AG09319 (cell line): ENCODE results near the gene DENND4C.
"Not testable (repeated sequence)": the region's sequence is repeated elsewhere in the genome, so short reads cannot be mapped to it uniquely, and the experiment has no call there.

ENCODE experiments used
- DNase-seq: peaks from one replicate; pipeline ENCODE4 v3.0.0-alpha.2; 2010; ENCODE audit warnings: low read depth; ENCODE audit errors: extremely low read depth
- CTCF ChIP-seq: IDR thresholded peaks from 2 replicates; pipeline ENCODE4 v1.5.1; 2011; ENCODE audit warnings: low read depth, mild to moderate bottlenecking, inconsistent platforms, low read length, moderate library complexity

Gene DENND4C

DNA sequence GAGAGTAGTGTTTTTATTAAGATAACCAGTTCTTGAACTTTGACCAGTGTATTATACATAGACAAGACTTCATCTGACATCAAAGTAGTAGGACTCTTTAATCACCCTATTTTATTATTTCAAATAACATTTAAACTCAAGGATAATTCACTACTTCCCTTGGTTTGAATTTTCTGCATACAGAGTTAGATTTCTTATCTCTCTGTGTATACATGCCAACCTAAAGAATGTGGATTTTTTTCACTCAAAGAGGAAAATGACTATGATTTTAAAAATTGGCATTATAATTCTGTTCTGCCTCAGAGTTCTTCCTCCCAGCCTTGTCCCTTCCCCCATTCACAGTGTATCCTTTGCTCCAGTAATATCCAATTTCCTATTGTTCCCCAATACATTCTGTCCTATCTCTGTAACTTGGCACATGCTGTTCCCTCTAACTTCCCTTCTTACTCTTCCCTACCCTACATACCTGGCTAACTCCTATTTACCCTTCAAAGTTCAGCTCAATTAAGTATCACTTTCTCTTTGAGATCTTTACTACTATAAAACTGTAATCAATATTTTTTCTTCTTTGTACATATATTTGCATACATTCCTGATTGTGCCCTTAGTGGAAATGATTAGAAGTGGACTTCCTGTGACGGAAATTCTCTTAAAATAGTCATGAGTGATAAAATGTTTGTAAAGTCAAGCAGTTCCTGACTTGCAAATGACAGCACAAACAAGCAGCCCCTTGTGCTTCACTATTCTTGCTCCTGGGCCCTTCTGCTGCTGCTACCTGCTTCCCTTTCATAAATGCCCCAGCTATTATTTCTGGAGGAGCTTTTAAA is 38.1 kb upstream of the DENND4C start:
- no peak for DNase-seq
- TF ChIP-seq CTCF: no peak

DNA sequence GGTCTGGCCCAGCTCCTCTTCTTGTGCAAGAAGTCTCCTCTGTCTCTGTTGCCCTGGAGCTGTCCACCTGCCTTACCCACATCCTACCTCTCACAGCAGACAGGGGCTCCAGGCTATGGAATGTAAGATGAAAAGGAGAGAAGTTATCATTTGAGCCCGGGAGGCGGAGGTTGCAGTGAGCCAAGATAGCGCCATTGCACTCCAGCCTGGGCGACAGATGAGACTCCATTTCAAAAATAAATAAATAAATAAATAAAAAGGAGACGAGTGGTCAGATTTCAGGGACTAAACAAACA is 37.5 kb upstream of the DENND4C start:
- no peak for TF ChIP-seq CTCF
- no peak for DNase-seq

DNA sequence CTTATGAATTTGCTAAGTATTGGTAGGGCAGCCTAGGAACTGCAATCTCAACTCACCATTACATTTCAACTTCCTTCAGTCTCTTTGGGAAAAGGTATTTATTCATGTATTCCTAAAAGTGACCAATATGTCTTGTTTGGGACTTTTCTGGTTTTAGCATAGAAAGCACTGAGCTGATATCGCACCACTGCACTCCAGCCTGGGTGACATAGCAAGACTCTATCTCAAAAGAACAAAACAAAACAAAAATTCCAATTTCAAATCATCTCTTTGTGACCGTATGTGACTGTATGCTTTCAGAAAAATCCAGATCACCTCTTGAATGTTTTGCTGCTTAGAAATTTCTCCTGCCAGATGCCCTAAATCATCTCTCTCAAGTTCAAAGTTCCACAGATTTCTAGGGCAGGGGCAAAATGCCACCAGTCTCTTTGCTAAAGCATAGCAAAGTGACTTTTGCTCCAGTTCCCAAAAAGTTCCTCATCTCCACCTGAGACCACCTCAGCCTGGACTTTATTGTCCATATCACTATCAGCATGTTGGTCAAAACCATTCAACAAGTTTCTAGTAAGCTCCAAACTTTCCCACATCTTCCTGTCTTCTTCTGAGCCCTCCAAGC is 37.0 kb upstream of the DENND4C start:
- not testable (repeated sequence) for DNase-seq

DNA sequence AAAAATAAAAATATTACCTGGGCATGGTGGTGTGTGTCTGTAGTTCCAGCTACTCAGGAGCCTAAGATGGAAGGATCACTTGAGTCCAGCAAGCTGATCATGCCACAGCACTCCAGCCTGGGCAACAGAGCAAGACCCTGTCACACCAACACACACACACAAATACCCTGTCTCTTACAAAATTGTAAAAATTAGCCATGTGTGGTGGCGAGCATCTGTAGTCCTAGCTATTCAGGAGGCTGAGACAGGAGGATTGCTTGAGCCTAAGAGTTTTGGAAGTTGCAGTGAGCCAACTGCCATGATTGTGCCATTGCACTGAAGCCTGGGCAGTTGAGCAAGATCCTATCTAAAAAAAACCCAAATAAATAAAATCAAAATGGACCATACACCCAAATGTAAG is 32.1 kb upstream of the DENND4C start:
- TF ChIP-seq CTCF: no peak
- no peak for DNase-seq

DNA sequence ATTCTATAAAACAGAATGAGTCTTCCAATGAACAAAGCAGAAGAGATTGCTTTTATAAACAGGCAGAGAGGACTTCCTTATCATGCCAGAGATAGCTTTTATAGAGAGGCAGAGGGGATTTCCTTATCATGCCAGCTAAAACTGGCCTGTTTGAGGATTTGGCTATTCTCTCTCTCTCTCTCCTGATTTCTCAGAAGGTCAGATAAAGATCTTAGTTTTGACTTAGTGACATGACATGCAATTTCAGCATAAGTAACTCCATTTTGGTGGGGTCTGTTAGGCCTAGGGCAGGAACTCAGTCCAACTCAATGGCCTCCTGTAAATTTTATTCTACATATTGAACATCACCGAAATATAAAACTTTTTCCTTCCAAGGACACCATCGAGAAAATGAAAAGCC is 31.5 kb upstream of the DENND4C start:
- no peak for DNase-seq
- TF ChIP-seq CTCF: no peak

DNA sequence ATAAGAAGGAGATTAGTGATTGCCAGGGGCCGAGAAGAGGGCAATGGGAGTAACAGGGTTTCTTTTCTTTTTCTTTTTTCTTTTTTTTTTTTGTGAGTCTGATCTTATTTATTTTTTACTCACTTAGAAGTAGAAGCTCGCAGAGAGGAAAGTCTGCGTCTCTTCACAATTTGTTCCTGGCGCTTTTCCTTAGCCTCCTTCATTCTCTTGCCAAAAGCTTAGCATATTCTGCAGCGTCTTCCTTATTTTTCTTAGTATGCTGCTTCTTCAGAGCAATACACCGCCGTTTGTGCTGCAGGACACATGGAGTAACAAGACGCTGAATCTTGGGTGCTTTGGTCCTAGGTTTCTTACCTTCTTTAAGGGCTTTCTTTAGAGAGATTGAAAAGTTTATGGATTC is 30.3 kb upstream of the DENND4C start:
- DNase-seq: no peak
- no peak for TF ChIP-seq CTCF

GRCh38 chr9:19201899-19202891 is 28.3 kb upstream of the DENND4C start:
- no peak for TF ChIP-seq CTCF
- no peak for DNase-seq
